HG03457 (cell line): ENCODE data around the gene EBLN1.
"Not testable (repeated sequence)": the region's sequence is repeated elsewhere in the genome, so short reads cannot be mapped to it uniquely, and the experiment has no call there.

ENCODE experiments used
- ATAC-seq: cut with Tn5 transposase; IDR thresholded peaks from one replicate; pipeline ENCODE4 v1.9.1; 2021; ENCODE audit warnings: moderate number of reproducible peaks; ENCODE audit not compliant: unreplicated experiment

EBLN1 gene

GRCh38 chr10:22228943-22229801 is 11.4 kb upstream of the EBLN1 start:
- peak; percentile 77 for ATAC-seq

DNA sequence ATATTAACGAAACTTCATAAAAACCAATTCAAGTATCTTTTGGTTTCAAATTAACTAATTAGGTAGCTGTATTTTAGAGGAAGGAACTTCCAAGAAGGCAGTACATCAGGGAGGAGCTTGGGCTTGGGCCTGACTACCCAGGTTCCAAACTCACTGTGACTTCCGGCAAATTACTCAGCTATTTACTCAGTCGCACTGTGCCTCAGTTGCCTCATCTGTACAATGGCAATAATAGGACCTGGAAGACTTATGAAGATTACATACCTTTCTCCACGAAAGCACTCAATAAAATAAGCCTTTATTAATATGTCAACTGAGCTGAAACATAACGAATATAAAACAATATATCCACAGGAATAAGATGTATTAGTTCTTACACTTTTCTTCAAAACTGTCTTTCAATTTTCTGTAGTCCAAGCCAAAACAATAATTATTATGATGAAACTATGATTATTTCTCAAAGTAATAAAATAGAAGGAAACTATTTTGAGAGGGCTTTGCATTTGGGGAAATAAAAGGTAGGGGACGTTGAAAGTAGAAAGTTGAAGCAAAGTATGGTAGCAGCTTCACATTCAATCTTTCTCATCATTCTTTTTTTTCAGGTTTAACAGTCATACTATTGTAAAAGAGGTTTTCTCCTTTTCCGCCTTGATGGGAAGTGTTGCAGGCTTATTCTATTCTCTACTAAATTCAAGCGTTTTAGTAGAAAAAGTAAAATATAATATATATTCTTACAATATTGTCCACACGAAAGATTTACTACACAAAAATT is 10.5 kb upstream of the EBLN1 start:
- no peak for ATAC-seq

DNA sequence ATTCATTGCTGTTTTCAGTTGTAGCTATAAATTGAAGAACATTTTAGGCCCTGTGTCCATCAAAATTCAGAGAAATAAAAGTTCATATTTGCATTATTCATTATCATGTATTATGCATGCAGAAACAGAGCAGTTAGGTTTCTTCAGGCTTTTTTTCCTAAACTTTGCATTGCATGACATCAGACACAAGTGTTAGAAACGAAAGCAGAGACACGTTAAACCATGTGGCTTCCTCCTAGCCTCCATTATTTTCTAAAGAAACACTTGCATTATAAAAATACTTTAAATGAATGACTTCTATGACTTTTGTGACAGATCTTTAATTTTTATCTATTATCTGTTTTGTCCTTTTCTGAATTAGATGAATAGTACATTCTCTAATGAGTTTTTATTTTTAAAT is 8.8 kb upstream of the EBLN1 start:
- no peak for ATAC-seq

DNA sequence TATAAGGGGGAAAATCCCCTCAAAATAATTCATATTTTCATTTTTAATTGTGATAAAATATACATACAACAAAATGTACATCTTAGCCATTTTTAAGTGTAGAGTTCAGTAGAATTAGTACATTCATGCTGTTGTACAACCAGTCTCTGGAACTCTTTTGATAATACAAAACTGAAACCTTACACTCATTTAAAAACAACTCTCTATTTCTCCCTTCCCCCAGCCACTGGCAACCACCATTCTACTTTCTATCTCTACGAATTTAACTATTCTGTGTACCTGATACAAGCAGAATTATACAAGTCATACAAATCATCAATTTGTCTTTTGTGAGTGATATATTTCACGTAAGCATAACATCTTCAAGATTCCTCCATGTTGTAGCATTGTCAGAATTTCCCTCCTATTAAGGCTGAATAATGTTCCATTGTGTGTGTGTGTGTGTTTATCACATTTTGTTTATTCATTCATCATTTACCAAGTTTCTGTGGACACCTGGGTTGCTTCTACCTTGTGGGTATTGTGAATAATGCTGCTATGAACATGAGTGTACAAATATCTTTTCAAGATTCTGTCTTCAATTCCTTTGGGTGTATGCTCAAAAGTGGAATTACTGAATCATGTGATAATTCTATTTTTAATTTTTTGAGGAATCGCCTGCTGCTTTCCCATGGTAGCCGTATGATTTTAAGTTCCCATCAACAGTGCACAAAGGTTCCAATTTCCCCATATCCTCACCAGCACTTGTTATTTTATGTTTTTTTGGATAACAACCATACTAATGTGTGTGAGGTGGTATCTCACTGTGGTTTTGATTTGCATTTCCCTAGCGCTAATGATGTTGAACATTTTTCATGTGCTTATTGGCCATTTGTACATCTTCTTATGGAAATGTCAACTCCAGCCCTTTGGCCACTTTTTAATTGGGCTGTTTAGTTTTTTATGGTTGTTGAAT is 4.7 kb upstream of the EBLN1 start:
- no peak for ATAC-seq

DNA sequence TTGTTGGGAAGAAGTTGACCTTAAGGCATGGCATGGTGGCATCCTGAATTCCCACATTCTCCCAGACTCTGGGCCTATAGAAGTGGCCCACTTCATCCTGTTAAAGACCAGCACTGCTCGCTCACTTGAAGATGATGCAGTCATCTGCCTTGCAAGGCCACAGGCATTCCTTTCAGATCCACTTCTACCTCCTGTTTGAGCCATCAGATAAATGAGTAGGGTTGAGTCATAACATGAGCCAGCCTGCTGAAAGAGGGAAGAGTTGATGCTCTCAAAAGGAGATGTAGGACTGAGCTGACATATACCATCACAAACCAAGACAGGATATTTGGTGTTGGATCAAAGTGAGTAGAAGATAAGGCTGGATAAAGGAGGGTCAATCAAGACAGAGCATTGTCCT is 1.5 kb upstream of the EBLN1 start:
- ATAC-seq, result no peak

DNA sequence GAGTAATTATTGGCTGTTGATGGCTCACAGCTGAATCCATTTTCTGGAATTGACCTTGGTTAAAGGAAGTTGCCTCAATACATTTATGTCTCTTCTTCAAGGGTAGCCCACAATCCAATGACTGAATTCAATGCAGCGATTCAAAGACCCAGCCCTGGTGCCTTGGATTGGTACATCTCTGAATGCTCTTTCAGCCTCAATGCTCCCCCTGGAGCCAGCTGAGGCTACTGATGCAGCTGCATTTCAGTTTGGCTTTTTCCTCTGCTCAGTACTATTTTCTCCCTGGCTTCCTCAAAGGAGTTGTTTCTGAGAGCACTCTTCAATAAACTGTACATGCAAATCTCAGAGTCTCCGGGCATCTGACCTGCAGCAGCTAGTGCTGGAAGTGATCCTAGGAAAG is 633 bp upstream of the EBLN1 start:
- no peak for ATAC-seq

DNA sequence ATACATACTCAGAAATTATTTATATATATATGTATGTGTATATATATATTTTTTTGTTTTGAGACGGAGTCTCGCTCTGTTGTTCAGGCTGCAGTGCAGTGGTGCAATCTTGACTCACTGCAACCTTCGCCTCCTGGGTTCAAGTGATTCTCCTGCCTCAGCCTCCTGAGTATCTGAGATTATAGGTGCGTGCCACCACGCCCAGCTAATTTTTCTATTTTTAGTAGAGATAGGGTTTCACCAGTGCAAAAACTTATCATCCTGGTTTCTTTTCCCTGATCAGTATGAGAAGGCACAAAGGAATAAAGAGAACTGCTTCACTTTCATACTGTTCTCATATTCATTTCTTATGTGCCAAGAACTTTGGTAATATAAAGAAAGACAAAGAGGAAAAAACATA is 731 bp downstream of the EBLN1 start:
- ATAC-seq, result not testable (repeated sequence)

DNA sequence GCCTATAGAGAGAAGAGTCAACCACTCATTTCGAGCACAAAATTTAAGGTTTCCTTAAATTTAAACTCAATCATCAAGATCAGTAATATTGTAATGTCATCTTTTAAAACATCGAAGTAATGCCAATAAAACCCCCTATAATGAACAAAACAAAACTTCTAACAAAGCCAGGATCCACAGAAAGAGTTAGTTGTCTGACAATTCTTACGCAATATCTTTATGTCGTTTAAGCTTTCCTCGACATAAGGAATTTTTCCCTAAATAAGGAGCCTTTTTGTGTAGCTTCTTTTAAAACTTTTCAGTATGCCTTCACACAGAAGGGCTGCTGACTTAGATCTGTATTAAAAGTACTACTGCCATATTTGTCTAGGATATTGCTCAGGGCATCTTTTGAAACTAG is 7.5 kb downstream of the EBLN1 start:
- ATAC-seq, result no peak

DNA sequence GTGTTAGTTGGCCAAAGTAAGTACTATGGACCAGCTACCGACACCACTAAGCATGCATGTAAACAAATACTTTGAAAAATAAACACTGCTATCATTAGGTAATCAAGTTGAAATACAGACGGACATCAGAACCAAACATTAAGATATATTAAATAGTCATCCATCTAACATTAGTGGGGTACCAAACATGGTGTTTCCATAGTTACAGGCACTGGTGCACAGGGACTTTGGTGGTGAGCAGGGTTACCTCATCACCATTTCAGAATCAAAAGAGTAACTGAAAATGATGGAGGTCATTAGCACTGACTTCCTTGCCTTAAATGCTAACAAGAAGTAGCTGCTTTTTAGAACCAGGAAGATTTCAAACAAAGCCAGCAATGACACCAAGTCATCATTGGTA is 23.9 kb downstream of the EBLN1 start:
- ATAC-seq, result no peak

DNA sequence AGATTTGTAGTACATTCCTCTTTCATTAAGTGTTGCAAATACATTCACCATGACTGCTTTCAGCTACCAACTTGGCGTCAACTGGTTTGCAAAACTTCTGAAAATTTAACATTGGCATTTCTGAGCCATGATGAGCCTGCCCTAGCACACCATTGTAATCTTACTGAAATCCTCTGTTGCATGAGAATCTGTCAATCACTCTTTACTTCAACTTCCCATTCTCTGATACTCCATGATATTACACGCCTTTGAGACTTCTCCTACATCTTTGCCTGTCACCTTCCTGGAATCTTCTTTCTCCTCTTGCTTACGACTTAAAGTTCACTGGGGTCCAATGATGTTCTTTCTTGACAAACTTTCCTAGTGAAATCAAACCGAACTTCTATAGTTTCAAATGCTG is 32.2 kb downstream of the EBLN1 start:
- ATAC-seq, result no peak

GRCh38 chr10:22183771-22184461 is 33.9 kb downstream of the EBLN1 start:
- ATAC-seq, result no peak

- ATAC-seq, result no peak
Measured at GRCh38 chr10:22180724-22181123, 37.1 kb downstream of the EBLN1 start.

DNA sequence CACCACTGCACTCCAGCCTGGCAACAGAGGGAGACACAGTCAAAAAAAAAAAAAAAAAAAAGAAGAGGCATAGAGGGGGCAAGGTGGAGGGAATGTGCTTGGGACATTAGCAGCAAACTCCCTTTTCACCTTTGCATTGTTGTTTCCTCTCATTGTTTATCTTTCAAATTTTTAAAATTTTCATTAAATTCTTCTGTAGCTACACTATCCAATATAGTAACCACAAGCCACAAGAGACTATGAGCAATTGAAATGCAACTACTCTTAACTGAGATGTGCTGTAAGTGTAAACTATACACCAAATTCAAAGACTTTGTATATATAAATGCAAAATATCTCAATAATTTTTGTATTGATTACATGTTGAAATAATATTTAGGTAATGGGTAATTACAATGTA is 43.4 kb downstream of the EBLN1 start:
- no peak for ATAC-seq

GRCh38 chr10:22171131-22171530 is 46.7 kb downstream of the EBLN1 start:
- ATAC-seq, result no peak

- ATAC-seq, result no peak
Measured at GRCh38 chr10:22170582-22170981, 47.2 kb downstream of the EBLN1 start.

GRCh38 chr10:22159979-22160378 is 57.8 kb downstream of the EBLN1 start:
- no peak for ATAC-seq

- no peak for ATAC-seq
Measured at GRCh38 chr10:22159180-22159579, 58.6 kb downstream of the EBLN1 start.
